PC-9 (cell line): Measurements from ENCODE around the gene MRPS34.

ENCODE experiments used
- EZH2 ChIP-seq: fragments of 200-600 bp; sonication (generic); IDR thresholded peaks from 2 replicates; pipeline ENCODE4 v1.8.0; 2017; ENCODE audit warnings: antibody characterized with exemption, low read depth
- TF ChIP-seq, protein P1 (sequence below): fragments of 200-600 bp; sonication (generic); conservative IDR thresholded peaks from 2 replicates; pipeline ENCODE4 v1.6.1; 2017; ENCODE audit warnings: mixed run types, antibody characterized with exemption, mild to moderate bottlenecking, moderate library complexity

GRCh38 chr16:1732071-1732470, 40.9 kb downstream of the MRPS34 start:
- TF ChIP-seq, protein P1, sequence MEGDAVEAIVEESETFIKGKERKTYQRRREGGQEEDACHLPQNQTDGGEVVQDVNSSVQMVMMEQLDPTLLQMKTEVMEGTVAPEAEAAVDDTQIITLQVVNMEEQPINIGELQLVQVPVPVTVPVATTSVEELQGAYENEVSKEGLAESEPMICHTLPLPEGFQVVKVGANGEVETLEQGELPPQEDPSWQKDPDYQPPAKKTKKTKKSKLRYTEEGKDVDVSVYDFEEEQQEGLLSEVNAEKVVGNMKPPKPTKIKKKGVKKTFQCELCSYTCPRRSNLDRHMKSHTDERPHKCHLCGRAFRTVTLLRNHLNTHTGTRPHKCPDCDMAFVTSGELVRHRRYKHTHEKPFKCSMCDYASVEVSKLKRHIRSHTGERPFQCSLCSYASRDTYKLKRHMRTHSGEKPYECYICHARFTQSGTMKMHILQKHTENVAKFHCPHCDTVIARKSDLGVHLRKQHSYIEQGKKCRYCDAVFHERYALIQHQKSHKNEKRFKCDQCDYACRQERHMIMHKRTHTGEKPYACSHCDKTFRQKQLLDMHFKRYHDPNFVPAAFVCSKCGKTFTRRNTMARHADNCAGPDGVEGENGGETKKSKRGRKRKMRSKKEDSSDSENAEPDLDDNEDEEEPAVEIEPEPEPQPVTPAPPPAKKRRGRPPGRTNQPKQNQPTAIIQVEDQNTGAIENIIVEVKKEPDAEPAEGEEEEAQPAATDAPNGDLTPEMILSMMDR = no peak
- TF ChIP-seq EZH2 = no peak
